ENCODE results near the gene IL17B. TPM values are rescaled to one million over a fixed set of nuclear protein-coding genes. Genes with fewer than 3 reads are reported as not detected.

The IL17B gene
- total RNA-seq, 1 donor from 2014 or later, result 18.0 TPM

DNA sequence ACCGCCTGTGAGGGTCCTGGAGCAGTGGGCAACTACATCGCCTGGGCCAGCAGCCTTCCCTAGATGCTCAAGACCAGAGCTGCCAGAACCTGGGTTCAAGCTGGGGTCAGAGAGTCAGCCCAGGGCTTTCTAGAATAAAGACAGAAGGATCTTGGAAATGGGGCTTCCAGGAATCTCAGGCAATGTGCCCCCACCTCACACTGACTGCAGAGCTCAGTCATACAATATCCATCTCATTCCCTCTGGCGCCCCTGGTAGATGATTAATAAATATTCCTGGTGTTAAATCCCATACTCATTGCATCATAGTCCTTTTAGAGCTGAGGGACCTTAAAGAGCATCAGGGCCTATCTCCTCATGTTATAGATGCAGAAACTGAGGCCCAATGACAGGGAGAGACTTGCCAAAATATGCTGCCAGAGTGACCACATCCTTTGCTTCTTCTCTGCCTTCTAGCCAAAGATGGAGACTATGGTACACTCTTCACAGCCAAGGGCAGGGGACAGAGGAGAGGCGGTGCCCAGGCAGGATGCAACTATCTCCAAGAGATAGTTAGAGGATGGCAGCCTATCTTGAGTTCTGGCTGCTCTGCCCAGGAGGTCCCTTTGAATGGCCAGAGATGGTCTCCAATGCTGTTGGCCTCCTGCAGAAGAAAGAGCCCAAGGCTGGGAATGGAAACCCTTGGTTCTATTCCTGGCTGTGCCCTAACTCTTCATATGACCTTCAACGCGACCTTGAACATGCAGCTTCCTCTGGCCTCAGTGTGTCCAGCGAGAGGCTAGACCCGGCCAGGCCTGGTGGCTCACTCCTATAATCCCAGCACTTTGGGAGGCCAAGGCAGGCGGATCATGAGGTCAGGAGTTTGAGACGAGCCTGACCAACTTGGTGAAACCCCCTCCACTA is 36.2 kb upstream of the IL17B start:
- DNase-seq (ENCODE audit: low read depth), result no peak

DNA sequence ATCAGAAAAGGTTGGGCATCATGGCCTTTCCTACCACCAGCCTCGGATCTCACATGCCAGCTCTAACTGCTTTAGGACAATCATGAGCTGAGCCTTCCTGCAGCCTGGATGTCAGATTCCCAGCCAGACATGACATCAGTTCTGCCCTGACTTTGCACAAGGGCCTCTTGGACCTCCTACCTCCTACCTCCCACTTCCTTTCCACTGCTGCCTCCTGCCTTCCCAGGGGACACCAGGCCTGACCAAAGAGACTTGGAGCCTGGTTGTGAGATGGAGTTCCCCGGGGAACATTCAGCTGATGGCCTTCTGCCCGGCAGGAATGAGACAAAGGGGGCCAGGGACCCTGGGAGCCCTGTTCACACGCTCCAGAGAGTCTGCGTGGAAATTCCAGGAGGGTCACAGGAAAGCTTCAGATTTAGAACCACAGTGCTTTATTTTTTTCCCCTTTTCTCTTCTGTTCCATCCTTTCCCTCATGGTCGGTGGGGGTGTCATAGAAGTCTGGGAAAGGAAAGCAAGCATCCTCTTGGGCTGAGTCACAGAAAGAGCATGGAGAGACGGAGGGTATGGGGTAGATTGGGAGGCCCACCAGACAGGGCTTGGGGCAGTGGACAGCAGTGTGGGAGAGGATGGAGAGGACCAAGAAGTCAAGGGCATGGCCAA is 35.4 kb upstream of the IL17B start:
- no peak for DNase-seq (ENCODE audit: low read depth)

DNA sequence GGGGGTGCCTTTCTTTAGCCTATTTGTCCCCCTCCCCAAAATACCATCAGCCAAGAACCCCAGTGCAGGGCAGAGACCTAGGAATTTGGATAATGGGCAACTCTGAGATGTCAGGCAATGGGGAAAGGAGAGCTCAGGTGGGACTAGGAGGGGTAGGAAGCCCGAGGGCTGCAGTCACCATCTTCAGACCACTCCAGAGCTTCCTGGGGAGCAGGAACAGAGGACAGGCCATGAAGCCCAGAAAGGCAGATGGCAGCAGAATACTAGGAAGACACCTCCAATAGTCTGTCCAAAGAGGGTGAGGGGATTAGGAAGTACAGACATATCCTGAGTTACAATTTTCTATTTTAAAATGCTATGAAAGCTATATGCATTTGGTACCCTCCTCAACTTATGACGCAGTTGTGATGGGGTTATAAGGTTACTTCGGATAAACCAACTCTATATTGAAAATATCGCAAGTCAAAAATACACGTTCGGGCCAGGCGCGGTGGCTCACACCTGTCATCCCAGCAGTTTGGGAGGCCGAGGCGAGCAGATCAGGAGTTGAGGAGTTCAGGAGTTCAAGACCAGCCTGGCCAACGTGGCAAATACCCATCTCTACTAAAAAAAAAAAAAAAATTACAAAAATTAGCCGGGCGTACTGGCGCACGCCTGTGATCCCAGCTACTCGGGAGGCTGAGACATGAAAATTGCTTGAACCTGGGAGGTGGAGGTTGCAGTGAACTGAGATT is 34.6 kb upstream of the IL17B start:
- no peak for DNase-seq (ENCODE audit: low read depth)

DNA sequence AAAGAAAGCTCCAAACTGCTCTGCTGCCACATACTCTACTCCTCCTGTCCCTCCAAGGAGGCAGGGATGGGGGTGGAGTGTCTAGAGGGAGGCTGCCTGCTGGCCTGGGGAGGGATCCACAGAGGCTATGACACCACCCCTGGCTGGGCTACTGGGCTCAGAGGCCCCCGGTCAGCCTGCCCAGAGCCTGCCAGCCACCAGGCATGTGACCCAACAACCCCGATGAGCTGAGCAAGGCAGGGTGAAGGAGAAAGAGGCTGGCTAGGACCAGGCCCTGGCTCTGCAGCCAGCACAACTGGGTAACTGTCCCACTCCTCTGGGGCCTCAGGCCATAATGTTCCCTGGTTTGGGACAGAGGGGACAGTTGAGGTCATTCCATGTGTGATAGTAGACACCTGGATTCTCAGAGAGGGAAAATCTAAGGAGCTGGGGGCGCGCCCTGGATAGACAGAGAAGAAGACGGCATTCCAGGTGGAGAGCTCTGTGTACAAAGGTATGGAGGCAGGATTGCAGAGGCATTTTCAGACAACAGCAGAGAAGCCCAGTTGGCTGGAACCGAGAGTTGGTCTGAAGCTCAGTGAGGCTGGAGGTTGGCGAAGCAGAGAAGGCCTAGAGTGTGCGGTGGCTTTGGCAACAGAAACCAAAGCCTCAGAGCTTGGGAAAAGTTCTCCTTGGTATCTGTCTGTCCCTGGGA is 33.8 kb upstream of the IL17B start:
- DNase-seq (ENCODE audit: low read depth), result no peak

DNA sequence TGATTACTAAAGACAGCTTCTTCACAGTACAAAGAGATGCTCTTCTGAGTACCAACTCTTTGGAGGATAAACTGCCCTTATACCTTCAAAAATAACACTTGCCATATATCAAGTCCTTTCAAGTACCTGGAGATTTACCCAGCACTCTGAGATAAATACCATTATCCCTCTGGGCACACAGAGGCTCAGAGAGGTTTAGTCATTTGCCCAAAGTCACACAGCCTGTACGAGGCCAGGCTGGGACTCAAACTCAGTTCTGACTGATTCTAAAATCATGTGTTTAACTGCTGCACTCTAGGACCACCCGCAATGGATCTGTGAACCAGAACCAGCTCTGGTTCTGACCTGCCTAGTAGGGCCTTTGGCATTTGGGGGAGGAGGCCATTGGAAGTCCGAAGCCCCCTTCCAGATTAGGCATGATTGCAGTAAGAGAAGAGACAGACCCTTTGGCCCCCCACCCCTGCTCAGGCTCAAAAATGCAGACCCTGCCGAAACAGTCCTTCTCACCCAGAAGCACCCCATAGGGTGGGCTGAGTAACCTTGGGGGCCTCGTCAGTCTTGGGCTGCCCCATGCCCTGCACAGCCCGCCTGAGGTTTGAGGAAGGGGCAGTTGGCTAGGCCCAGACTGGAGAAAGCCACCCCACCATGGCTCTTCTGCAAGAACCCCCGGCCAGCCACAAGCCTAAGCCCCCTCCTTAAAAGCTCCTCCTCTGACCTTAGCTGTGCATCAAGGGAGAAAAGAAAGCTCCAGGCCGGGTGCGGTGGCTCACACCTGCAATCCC is 32.8 kb upstream of the IL17B start:
- DNase-seq (ENCODE audit: low read depth), result no peak

DNA sequence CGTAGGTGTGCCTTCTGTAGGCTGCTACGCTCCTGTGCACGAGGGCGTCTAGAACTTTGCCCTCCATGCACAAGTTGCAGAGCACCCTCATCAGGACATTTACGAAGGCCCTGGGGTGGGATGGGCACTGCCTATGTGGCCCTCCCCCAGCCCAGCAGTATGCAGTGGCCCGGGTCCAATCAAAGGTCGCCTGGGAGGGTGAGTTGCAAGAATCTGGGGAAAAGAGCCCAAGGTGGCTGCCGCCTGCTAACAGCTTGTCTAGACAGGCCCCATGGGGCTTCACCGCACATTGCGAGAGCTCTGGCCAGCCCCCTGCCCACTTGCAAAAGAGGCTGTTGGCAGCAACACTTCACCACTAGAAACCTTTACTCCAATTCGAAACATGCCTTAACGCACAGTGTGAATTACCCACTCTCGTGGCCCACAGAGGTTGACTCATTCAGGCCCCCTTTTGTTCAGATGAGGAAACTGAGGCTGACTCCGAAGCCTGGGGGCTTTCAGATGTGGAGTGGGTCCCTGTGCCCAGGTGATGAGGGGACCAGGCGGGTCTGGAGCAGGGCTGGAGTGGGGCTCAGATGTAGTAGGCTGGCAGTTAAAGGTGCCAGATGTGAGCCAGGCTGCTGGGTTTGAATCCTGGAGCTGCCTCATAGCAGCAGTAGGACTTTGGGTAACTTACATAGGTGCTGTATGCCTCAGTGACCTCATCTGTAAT is 31.8 kb upstream of the IL17B start:
- DNase-seq (ENCODE audit: low read depth), result no peak

DNA sequence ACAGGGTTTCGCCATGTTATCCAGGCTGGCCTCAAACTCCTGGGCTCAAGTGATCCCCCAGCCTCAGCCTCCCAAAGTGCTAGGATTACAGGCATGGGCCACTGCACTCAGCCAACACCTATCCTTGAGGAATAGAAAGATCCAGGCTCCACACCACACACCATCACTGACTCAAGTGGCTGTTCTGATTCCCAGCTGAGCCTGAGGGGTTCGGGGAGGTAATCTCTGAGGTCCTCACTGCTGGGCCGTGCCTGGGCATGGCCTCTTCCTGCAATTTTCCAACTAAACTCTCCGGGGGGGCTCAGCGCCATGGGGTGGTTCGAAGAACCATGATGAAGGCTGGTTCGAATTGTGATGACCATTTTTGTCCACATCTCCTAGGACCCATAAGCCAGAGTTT is 31.0 kb upstream of the IL17B start:
- no peak for DNase-seq (ENCODE audit: low read depth)

DNA sequence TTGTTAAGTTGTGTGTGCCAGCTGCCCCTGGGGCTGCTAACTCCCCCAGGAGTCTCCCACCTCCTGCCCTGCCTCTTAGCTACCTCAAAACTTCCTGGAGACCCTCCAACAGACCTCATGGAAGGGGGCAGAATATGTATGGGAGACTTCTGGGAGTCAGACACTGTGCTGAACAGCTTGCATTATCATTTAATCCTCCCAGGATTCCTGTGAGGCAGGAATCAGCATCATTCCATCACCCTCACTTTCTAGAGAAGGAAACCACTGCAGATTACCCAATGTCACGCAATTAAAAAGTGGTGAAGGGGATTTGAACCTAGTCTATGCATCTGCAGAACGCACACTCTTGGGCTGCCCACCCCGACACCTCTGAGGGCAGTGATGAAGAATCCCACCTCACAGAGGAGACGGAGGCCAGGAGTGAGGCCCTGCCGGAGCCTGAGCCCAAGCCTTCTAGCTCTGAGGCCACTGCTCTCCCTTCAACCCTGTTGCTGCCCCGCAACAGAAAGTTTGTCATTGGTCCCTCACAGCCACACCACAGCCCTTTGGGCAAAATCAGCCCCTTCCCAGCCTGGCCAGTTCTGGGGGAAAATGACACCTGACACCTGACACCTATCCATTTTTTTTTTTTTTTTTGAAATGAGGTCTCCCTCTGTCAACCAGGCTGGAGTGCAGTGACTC is 30.3 kb upstream of the IL17B start:
- DNase-seq (ENCODE audit: low read depth), result no peak

DNA sequence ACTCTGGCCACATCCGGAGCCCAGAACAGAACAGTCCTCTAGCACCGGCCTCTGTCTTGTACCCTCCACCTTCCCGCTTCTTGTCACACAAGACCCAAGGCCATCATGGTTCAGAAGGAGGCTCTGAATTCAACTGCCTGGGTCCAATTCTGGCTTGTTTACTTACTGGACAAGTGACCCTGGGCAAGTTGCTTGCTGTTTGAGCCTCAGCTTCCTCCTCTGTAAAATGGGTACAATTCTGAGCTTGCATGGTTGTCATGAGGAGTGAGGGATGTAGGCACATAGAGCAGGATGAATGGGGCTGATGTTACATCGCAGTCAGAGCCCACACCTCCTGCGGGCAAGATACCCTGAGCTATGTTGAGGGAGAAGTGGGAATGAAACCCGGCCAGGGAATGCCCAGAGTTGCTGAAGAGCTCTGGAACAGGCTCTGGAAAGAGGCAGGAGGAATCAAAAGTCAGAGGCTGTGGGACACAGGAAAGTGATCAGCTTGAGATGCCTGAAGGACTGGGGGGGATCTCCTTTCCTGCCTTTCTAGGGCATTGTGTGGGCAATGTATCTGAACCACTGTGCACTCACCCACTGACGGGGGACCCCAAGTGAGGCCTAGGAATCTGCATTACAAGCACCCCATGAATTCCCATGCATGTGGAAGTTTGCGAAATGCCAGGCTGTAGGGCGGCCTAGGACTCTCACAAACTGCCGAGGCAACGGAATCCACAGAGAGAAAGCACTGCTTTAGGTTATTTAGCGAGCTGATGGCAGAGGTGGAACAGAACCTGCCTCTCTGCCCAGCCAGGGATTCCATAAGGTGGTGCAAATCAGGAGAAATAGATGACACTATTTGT is 29.4 kb upstream of the IL17B start:
- DNase-seq (ENCODE audit: low read depth), result no peak

DNA sequence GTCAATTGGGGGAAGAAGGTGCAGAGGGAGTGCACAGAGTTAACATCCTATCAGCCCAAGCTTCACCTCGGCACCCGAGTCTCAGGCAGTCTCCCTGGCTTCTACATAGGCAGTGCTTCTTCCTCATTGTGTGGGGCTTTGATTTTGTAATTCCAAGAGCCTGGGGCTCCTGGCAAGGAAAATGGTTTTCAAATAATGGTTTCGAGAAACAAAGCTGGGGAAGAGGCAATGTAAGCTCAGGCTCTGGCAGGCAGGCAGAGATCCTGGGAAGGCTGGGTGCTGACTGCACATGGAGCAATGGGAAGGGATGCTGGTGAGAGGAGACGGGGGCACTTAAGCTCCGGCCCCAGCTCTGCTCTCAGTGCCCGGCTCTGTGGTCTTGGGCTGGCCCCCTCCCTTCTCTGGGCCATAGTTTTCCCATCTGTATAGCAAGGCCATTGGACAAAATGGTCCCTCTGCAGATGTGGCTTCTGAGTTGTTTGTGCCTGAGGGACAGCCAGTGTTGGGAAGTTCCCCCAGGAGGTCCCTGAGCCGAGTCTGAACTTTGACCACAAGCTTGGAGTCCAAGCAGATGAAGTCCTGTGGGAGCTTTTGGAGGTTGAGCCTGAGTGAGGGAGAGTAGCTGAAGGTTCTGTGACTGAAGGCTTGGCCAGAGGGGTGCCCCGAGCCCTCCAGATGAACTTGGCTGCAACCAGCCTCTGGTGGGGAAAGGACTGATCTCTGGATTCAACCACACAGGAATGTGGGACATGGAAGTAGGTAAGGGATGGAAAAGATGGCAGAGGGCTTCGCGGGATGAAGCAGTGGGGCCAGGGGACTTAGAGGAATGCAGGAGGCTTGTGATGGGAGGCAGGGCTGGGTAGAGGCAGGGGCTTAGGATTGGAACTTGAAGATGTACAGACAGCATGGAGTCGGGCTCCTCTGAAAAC is 28.5 kb upstream of the IL17B start:
- no peak for DNase-seq (ENCODE audit: low read depth)

DNA sequence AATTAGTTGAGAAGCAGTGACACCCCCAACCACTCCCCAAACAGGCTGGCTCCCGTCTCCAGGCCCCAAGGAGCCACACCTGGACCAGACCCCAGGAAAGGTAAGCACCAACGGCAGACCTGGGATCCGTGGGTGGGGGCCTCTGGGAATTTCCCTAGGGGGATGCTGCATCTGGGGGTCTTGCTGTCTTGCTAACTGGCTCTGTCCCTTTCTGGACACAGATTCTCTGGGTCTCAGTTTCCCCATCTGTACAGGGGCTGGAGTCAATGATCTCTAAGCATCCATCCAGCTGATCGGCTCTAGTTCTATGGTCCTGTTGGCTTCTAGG is 27.9 kb upstream of the IL17B start:
- DNase-seq (ENCODE audit: low read depth), result no peak

DNA sequence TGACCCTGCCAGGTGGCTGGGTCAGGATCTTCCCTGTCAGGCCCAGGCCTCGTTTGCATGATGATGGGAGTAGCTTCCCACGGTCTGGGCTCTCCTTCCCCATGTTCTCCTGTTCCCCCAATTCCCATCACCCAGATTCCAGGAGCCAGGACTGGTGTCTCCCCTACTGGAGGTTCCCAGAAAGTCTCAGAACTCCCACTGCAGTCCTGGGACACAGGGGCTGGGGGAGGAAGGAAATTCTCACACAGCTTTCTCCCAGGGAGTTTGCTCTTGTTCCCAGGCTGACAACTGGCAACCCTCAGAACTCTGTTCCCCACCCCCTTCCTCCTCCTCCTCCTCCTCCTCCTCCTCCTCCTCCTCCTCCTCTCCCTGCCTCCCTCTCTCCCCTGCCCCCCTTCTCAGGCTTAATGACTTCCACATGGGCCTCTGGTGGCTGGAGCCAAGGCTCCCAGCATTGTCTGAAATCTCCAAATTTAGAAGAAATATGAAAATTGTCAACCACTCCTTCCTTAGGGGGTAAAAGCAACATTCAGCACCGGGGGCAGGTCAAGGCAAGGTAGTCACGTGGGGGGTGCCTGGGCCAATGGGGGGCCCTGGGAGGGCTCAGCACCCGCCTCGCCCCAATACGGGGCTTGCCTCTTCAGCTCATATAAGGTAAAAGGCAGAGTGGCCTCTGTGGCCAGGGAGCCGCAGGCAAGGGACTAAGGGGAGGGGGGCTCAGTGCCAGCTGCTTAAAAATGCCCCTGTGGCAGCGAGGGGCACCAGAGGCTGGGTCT is 27.3 kb upstream of the IL17B start:
- DNase-seq (ENCODE audit: low read depth), result peak; percentile 49

DNA sequence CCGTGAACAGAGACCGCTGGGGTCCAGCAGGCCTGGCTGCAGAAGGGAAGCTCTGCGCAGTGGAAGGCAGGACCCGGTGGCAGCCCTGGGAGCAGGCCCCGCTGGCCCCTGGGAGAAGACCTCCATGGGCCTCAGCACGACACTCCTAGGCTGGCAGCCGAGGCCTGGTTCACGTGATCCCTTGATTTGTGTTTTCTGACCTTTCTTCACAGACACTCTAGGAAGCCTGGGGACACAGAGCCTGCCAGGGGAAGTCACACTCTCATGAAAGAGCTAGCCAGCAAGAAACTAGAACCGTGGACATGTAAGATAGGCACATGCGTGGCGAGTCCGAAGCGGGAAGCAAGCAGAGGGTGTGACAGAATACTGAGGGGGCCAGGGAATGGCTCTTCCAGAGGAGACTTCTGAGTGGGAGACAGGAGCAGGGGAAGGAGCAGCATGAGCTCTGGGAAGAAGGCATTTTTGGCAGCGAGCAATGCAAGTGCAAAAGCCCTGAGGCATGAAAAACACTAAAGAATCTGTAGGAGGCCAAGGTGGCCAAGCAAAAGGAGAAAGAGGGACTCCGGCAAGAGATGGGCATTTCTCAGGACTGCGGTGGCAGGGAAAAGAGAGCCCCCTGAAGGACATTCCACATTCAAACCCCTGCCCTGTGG is 26.6 kb upstream of the IL17B start:
- DNase-seq (ENCODE audit: low read depth), result no peak

DNA sequence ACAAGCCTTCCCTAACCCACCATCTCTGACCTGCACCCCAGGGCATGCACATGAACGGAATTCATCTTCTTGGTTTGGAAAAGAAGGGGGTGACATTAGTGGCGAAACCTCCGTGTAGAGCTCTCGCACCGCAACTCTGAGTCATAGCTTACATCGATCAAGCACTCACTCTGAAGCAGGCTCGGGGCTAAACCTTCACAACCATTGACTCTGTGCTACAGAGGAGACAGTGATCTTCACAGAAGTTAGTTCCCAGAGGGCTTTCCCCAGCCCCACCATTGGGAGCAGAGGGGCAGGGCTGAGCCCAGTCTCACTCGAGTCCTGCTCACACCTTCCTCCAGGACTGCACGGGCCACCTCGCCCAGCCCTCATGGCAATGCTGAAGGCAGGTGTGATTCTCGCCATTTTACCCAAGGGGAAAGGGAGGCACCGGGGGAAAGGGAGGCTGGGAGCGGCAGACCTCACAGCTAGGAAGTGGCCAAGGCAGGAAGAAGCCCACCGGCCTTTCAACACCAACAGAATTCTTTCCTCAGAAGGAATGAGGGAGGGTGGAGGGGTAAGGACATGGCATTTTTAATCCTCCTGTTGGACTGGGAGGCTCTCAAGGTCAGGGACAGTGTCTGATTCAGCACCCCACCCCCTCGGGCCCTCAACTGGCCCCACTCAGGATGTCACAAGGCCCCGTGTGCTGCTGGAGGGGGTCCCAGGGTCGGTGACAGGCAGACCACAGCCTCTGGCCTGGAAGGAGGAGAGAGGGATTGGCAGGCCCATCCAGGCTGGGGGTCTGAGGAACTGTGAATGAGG is 25.9 kb upstream of the IL17B start:
- no peak for DNase-seq (ENCODE audit: low read depth)
